GM21447 (cell line): Measurements from ENCODE around the gene NEURL2.
"Not testable (repeated sequence)": the region's sequence is repeated elsewhere in the genome, so short reads cannot be mapped to it uniquely, and the experiment has no call there.

Source experiments
- ATAC-seq: cut with Tn5 transposase; IDR thresholded peaks from one replicate; pipeline ENCODE4 v1.9.1; 2021; ENCODE audit not compliant: unreplicated experiment

Gene NEURL2

DNA sequence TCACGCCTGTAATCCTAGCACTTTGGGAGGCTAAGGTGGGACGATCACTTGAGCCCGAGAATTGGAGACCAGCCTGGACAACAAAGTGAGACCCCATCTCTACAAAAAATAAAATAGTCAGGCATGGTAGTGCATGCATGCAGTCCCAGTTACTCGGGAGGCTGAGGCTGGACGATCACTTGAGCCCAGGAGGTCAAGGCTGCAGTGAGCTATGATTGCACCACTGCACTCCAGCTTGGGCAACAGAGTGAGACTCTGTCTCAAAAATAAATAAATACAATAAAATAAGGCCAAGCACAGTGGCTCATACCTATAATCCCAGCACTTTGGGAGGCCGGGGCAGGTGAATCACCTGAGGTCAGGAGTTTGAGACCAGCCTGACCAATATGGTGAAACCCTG, 10.3 kb upstream of the NEURL2 start:
- not testable (repeated sequence) for ATAC-seq

DNA sequence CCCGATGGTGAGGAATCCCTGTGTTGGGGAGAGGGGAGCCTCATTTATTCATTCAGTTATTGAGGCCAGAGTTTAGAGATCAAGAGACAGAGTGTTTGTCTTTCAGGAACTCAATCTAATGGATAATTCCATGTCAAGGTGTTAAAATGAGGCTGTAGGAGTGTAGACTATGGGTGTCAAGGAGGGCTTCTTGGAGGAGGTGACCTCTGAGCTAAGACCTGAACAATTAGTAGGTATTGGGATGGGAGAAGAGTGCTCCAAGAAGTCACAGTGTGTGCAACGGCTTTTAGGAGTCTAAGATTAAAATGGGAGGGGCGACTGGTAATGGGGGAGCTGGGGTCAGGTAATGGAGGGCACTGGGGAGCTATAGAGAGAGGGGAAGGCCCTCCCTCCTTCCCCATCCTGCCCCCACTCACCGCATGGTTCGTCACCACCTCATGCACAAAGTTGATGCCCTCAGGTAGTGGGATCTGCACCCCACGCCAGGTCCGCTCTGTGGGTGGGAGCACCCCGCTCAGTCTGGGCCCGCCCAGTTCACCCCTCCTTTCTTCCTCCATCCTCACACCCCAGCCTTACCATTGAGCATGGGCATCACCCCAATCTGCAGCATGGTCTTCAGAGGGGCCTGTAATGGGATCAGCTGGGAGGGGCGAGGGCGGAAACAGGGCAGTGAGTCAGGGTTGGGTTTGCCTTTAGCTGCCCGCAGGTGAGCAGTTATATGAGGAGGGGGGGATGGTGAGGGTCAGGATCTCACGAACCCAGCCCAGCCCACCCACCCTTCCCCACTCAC, 8.2 kb upstream of the NEURL2 start:
- no peak for ATAC-seq

DNA sequence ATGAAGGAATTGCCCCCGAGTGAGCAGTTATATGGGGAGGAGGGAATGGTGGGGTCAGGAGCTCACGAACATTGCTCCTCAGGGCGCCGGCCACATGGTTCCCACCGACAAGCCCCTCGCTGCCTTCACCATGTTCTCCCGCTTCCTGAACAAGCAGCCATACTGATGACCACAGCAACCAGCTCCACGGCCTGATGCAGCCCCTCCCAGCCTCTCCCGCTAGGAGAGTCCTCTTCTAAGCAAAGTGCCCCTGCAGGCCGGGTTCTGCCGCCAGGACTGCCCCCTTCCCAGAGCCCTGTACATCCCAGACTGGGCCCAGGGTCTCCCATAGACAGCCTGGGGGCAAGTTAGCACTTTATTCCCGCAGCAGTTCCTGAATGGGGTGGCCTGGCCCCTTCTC, 7.3 kb upstream of the NEURL2 start:
- ATAC-seq: no peak

GRCh38 chr20:45897692-45898091, 6.7 kb upstream of the NEURL2 start:
- ATAC-seq: no peak

DNA sequence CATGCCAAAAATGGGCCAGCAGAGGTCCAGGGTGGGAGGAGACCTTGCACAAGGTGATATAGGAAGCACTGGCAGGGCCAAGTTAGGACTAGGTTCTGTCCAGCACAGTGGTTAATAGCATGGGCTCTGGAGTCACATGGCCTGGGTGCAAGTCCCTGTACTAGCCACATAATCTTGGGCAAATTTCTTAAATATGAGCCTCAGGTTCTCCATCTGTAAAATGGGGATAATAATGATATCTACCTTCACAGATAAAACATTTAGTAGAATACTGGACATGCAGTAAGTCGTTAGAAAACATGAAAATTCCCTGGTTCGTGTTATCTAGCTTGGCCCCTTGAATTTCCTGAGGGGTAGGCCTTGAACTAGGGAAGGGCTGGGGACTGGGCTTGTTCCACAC, 6.3 kb upstream of the NEURL2 start:
- no peak for ATAC-seq

GRCh38 chr20:45896641-45897161, 5.7 kb upstream of the NEURL2 start:
- ATAC-seq: no peak

DNA sequence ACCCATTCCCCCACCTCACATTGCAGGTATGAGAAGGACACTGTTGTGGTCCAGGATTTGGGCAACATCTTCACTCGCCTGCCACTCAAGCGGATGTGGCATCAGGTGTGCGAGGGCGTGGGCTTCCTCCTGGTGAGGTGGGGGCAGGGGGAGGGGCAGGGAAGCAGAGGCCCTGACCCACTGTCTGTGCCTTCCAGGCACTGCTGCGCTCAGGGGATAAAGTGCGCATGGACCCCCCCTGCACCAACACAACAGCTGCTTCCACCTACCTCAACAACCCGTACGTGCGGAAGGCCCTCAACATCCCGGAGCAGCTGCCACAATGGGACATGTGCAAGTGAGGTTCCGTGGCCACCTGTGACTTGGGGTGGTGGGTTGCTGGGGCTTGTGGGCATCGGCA, 3.8 kb upstream of the NEURL2 start:
- ATAC-seq: no peak

- ATAC-seq: no peak
Observed at GRCh38 chr20:45893831-45894230, 2.8 kb upstream of the NEURL2 start.

DNA sequence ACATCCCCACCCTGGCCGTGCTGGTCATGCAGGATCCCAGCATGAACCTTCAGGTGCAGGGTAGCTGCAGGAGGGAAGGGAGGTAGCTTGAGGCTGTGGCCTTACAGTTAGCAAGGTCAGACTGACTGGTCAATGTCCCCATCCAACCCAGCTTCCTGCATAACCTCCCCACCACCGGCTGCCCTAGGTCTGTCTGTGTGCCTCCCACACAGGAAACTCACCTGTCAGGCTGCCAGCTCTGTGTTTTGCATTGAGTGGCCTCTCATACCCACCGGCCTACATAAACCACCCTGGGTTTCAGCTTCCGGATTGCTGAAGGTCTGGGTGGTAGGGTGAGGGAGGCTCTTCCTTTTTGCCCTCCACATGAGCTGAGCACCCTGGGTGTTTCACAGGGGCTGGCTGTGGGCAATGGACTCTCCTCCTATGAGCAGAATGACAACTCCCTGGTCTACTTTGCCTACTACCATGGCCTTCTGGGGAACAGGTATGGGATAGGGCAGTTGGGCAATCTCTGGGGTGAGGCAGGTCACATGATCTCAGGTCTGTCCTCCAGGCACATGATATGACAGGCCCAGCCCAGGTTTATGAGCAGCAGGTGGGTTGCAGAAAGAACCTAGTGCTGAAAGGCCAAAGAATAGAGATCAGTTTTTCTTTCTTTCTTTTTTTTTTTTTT, 2.0 kb upstream of the NEURL2 start:
- ATAC-seq: no peak

DNA sequence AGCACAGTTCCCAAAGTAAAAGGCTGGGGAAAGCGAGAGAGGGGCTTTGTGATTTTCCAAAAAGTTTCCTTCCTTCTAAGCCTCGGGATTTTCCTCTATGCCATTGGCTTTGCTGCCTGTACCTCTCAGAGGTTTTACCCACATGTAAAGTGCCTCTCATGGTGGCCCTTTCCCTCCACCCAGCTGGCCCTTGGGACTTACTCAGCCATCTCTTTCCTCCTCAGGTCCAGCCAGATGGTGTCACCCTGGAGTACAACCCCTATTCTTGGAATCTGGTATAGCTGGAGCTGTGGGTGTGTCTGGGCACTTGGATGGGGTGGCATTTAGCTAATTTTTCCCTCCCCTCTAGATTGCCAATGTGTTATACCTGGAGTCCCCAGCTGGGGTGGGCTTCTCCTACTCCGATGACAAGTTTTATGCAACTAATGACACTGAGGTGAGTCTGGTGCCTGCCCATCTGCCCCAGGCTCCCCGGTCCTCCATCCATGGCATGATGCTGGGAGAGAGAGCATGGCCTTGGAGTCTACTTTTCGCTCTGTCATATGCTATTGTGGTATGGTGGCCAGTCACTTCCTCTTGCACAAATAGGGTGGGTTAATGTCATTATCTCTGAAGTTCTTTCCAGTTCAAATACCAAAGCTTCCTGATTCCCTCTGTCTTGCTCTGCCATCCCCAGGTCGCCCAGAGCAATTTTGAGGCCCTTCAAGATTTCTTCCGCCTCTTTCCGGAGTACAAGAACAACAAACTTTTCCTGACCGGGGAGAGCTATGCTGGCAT, 1.2 kb upstream of the NEURL2 start:
- no peak for ATAC-seq

- peak; percentile 23 for ATAC-seq
Observed at GRCh38 chr20:45890077-45890984, 677 bp downstream of the NEURL2 start.

DNA sequence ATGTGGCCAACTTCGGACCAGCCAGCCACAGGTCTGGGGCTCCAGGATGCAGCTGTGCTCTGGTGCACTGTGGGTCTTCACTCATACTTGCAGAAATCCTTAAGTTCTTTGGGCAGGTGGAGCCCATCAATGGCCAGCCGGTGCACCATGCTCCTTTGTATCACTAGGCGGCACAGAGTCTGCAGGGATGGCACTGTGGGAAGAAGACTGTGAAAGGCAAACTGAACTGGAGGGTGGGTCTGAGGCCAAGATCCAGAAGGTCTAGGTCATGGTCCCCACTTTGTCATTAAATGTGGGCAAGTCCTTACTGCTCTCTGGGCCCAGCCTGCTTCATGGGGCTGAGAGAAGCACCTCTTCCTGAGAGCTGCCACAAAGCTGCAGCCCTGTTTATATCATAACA, 2.3 kb downstream of the NEURL2 start:
- ATAC-seq: no peak

GRCh38 chr20:45887346-45887715, 3.7 kb downstream of the NEURL2 start, which contains the start of gene SPATA25:
TSS of gene SPATA25 (minus strand) at chr20:45887622. CDS start at chr20:45887590, 32 bp downstream.
- no peak for ATAC-seq

DNA sequence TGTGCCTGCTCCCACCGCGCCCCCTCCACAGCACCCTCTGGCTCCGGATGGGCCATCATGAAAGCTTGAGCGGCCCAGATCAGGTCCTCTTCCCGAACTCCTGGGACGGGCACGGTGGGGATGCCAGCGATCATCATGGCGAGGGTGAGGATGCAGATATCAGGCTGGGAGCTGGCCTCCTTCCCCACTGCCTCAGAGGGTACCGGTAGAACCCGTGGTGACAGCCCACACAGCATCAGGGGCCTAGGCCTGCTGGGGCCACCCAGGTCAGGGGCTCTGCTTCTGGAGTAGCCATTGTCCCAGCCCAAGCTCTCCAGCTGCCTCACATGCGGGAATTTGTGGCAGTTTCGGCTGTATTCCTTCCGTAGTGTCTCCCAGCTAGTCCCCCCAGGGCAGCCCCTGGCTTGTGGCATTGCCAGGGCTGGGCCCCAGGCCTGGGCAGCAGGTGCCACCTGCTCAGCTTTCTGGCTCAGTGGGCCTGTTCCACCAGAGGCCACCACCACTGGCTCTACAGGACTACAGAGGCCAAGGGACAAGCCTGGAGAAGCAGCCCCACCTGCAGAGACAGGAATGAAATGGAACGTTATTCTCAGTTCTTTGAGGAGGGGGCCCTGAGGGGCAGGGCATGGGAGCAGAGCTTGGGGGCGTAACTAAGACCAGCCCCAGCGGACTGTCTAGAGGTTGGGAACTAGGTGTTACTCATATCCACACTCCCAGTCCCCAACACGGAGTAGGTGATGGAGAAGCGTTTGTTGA, 4.2 kb downstream of the NEURL2 start:
- ATAC-seq: no peak

DNA sequence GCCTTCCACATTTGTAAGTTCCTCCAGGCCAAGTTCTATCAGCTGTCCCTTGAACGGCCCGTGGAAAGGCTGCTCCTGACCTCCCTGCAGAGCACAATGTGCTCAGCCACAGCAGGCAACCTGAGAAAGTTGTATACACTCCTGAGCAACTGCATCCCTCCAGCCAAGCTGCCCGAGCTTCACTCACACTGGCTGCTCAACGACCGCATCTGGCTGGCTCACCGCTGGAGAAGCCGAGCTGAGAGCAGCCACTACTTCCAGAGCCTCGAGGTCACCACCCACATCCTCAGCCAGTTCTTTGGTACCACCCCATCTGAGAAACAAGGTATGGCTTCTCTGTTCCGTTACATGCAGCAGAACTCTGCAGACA, 7.9 kb downstream of the NEURL2 start:
- ATAC-seq: no peak

GRCh38 chr20:45882469-45883099, 8.4 kb downstream of the NEURL2 start:
- no peak for ATAC-seq

GRCh38 chr20:45880988-45881788, 9.8 kb downstream of the NEURL2 start, which contains the start of gene ZSWIM1:
TSS of gene ZSWIM1 (plus strand) at chr20:45881227. CDS start at chr20:45882593, 1,366 bp downstream.
- ATAC-seq: peak; percentile 95

DNA sequence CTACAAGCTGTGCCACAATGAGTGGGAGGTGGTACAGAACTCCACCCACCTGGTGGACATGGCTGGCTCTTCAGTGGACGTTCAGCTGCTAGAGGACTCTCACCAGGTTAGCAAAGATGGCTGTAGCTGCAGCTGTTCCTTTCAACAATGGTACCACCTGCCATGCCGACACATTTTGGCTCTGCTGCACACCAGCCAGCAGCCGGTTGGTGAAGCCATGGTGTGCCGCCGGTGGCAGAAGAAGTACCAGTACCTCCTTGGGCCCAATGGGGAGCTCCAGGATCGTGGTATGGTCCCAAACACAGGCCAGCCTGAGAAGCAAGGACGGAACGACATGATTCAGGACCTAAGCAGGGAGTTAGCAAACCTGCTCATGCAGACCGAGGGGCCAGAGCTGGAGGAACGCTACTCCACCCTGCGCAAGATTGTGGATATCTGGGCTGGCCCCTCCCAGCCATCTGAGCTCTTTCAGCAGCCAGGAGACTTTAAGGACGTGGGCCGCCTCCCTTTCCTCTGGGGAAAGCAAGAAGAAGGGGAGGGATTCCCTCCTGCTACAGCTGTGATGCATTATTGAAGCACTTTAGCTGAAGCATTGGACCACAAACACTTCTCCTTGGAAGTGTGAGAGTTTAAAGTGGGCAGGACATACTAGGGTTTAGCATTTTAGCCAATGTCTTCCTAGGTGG, 12.8 kb downstream of the NEURL2 start:
- no peak for ATAC-seq
